ENCODE measurements around the gene MSRB3.

DNA sequence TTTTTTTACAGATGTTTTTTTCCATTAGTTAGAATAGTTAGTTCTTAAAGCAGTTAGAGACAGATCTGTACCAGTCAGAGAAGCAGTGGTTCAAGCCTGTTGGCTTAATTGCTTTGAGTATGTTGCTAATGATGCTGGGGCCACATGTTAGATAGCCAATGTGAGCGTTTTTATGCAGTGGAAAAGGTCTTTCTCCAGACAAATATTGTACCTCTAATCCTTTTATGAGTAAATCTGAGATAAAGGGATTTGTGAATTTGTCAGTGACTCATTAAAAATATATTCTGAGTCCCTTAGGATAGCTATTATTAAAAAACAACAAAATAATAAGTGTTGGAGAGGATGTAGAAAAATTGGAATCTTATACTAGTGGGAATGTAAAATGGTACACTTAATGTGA lies 154.2 kb downstream of the MSRB3 start:
- TF ChIP-seq, protein P1, sequence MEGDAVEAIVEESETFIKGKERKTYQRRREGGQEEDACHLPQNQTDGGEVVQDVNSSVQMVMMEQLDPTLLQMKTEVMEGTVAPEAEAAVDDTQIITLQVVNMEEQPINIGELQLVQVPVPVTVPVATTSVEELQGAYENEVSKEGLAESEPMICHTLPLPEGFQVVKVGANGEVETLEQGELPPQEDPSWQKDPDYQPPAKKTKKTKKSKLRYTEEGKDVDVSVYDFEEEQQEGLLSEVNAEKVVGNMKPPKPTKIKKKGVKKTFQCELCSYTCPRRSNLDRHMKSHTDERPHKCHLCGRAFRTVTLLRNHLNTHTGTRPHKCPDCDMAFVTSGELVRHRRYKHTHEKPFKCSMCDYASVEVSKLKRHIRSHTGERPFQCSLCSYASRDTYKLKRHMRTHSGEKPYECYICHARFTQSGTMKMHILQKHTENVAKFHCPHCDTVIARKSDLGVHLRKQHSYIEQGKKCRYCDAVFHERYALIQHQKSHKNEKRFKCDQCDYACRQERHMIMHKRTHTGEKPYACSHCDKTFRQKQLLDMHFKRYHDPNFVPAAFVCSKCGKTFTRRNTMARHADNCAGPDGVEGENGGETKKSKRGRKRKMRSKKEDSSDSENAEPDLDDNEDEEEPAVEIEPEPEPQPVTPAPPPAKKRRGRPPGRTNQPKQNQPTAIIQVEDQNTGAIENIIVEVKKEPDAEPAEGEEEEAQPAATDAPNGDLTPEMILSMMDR (IDR thresholded peaks at IDR 0.05), result no peak
- TF ChIP-seq POLR2A (IDR thresholded peaks at IDR 0.05), result no peak
- no peak for TF ChIP-seq EP300 (IDR thresholded peaks at IDR 0.05)

Data from ovary (tissue), 3 donors.